BLaER1 treated with 17β-estradiol and CSF1 and Interleukin-3, amounts not matched to agents 10 nM and 100 nM (cell line): Measurements from ENCODE around the gene PPP1R2.
A peak's percentile ranks its signal among the peaks of the same experiment; 100 is the strongest.
"Not testable (repeated sequence)": the region's sequence is repeated elsewhere in the genome, so short reads cannot be mapped to it uniquely, and the experiment has no call there.

ENCODE experiments used
- H3K27ac ChIP-seq, 11 experiments: shearing (Covaris generic); formaldehyde crosslinking; 2 replicates each; pipeline ENCODE4 v1.8.1; 2022
- H3K27me3 ChIP-seq, 11 experiments: shearing (Covaris generic); formaldehyde crosslinking; 2 replicates each; pipeline ENCODE4 v1.8.1; 2022
- H3K36me3 ChIP-seq, 11 experiments: shearing (Covaris generic); formaldehyde crosslinking; 2 replicates each; pipeline ENCODE4 v1.8.1; 2022
- H3K4me1 ChIP-seq, 10 experiments: shearing (Covaris generic); formaldehyde crosslinking; 2 replicates each; pipeline ENCODE4 v1.8.1; 2022
- H3K4me2 ChIP-seq, 11 experiments: shearing (Covaris generic); formaldehyde crosslinking; 2 replicates each; pipeline ENCODE4 v1.8.1; 2022
- H3K4me3 ChIP-seq, 10 experiments: shearing (Covaris generic); formaldehyde crosslinking; 2 replicates each; pipeline ENCODE4 v1.8.1; 2022
- H3K9ac ChIP-seq, 11 experiments: shearing (Covaris generic); formaldehyde crosslinking; 2 replicates each; pipeline ENCODE4 v1.8.1; 2022
- H3K9me3 ChIP-seq, 11 experiments: shearing (Covaris generic); formaldehyde crosslinking; replicated peaks in 1 of 11; 2 replicates each; pipeline ENCODE4 v1.8.1; 2022
- H4K20me1 ChIP-seq, 11 experiments: shearing (Covaris generic); formaldehyde crosslinking; 2 replicates each; pipeline ENCODE4 v1.8.1; 2022
- Cebpa-rat ChIP-seq, 11 experiments: shearing (Covaris generic); IDR thresholded peaks; 2 replicates each; pipeline ENCODE4 v1.8.1; 2022

PPP1R2 gene

GRCh38 chr3:195542698-195543499 is at the start of gene PPP1R2:
Gene PPP1R2, minus strand, starts transcription at chr3:195543325. Its CDS starts 300 bp downstream, at chr3:195543025.
- H4K20me1 ChIP-seq: peaks cover 37 to 56% (median 45%) of the 10 kb centered on the region in 11 experiments

GRCh38 chr3:195591852-195592251 is 48.7 kb upstream of the PPP1R2 start:
- no peak overlapping the region for H3K4me3 ChIP-seq
- TF ChIP-seq Cebpa-rat (IDR thresholded peaks at IDR 0.05): no peak
- H3K27me3 ChIP-seq: peaks cover 0 to 46% (median 0%) of the 10 kb centered on the region in 11 experiments; a peak in 8 of 22 replicates
- H3K36me3 ChIP-seq: peaks cover 0 to 4% (median 0%) of the 10 kb centered on the region in 11 experiments; a peak in 1 of 22 replicates
- H3K4me2 ChIP-seq: no peak overlapping the region
- no peaks in the 10 kb centered on the region for H4K20me1 ChIP-seq
- H3K4me1 ChIP-seq: peaks cover 16 to 41% (median 34%) of the 10 kb centered on the region in 10 experiments
- no peak overlapping the region for H3K9ac ChIP-seq
- H3K9me3 ChIP-seq: peaks cover 44 to 88% (median 71%) of the 10 kb centered on the region in 11 experiments
- H3K27ac ChIP-seq: peak overlapping the region in 2 of 11 experiments; percentile 5 to 15; a peak in 2 of 22 replicates

More at GRCh38 chr3:195542698-195543499, at the start of gene PPP1R2:
- Histone ChIP-seq H3K4me3 (peak within 1 kb of the TSS; percentile 80 to 93 (median 89)), H3K4me2 (peak within 1 kb of the TSS; percentile 78 to 98 (median 91)), H3K9me3 (no peaks in the 10 kb centered on the region), H3K27me3 (peaks cover 0 to 12% (median 9%) of the 10 kb centered on the region in 11 experiments; a peak in 15 of 22 replicates), H3K4me1 (peaks cover 54 to 78% (median 67%) of the 10 kb centered on the region in 10 experiments), H3K36me3 (peaks cover 0 to 9% (median 6%) of the 10 kb centered on the region in 11 experiments; a peak in 7 of 22 replicates), H3K27ac (peak within 1 kb of the TSS; percentile 92 to 99 (median 94)), H3K9ac (peak within 1 kb of the TSS; percentile 90 to 100 (median 95))
- TF ChIP-seq Cebpa-rat (IDR thresholded peaks at IDR 0.05): no peak

- Histone ChIP-seq H3K4me2 (no peak overlapping the region), H3K9ac (no peak overlapping the region), H4K20me1 (no peaks in the 10 kb centered on the region)
These were observed 48.1 kb upstream of the PPP1R2 start for GRCh38 chr3:195591220-195591619.

GRCh38 chr3:195590381-195590780 is 47.3 kb upstream of the PPP1R2 start:
- not testable (repeated sequence) for H3K4me3 ChIP-seq, H3K4me2 ChIP-seq, H4K20me1 ChIP-seq, H3K27ac ChIP-seq, H3K9ac ChIP-seq, H3K36me3 ChIP-seq
- peaks cover 0 to 55% (median 0%) of the 10 kb centered on the region in 11 experiments; a peak in 8 of 22 replicates for H3K27me3 ChIP-seq
- H3K9me3 ChIP-seq: peaks cover 44 to 76% (median 62%) of the 10 kb centered on the region in 11 experiments
- H3K4me1 ChIP-seq: peaks cover 24 to 39% (median 35%) of the 10 kb centered on the region in 10 experiments

More at GRCh38 chr3:195591220-195591619, 48.1 kb upstream of the PPP1R2 start:
- Histone ChIP-seq H3K27ac (no peak overlapping the region), H3K27me3 (peaks cover 0 to 46% (median 0%) of the 10 kb centered on the region in 11 experiments; a peak in 8 of 22 replicates), H3K9me3 (peaks cover 44 to 85% (median 70%) of the 10 kb centered on the region in 11 experiments), H3K36me3 (peaks cover 0 to 4% (median 0%) of the 10 kb centered on the region in 11 experiments; a peak in 1 of 22 replicates), H3K4me3 (no peak overlapping the region), H3K4me1 (peaks cover 21 to 39% (median 34%) of the 10 kb centered on the region in 10 experiments)
- no peak for TF ChIP-seq Cebpa-rat (IDR thresholded peaks at IDR 0.05)

- not testable (repeated sequence) for H3K9ac ChIP-seq, H3K4me2 ChIP-seq, H3K36me3 ChIP-seq, H4K20me1 ChIP-seq, H3K4me3 ChIP-seq
- Histone ChIP-seq H3K9me3 (peaks cover 42 to 71% (median 59%) of the 10 kb centered on the region in 11 experiments), H3K4me1 (peaks cover 24 to 45% (median 38%) of the 10 kb centered on the region in 10 experiments), H3K27ac (peak overlapping the region in 1 of 11 experiments; percentile 96; a peak in 1 of 22 replicates), H3K27me3 (peaks cover 0 to 58% (median 0%) of the 10 kb centered on the region in 11 experiments; a peak in 8 of 22 replicates)
These were observed 46.7 kb upstream of the PPP1R2 start for GRCh38 chr3:195589796-195590195.

- peak overlapping the region in 7 of 11 experiments; percentile 54 to 82 (median 71); a peak in 10 of 22 replicates for H3K9ac ChIP-seq
- no peak for TF ChIP-seq Cebpa-rat (IDR thresholded peaks at IDR 0.05)
- H3K27me3 ChIP-seq: peaks cover 0 to 73% (median 0%) of the 10 kb centered on the region in 11 experiments; a peak in 8 of 22 replicates
- H4K20me1 ChIP-seq: no peaks in the 10 kb centered on the region
- peaks cover 0 to 4% (median 0%) of the 10 kb centered on the region in 11 experiments; a peak in 1 of 22 replicates for H3K36me3 ChIP-seq
- H3K4me2 ChIP-seq: peak overlapping the region; percentile 51 to 84 (median 82)
- peak overlapping the region in 8 of 11 experiments; percentile 69 to 96 (median 84); a peak in 15 of 22 replicates for H3K27ac ChIP-seq
- H3K9me3 ChIP-seq: peaks cover 40 to 53% (median 46%) of the 10 kb centered on the region in 11 experiments
- H3K4me3 ChIP-seq: no peak overlapping the region; a peak in 1 of 20 replicates
- peaks cover 38 to 64% (median 51%) of the 10 kb centered on the region in 10 experiments for H3K4me1 ChIP-seq
These were observed 44.7 kb upstream of the PPP1R2 start for GRCh38 chr3:195587824-195588223.

GRCh38 chr3:195587406-195587805 is 44.3 kb upstream of the PPP1R2 start:
- Histone ChIP-seq H3K27ac (peak overlapping the region in 9 of 11 experiments; percentile 66 to 96 (median 83); a peak in 18 of 22 replicates), H3K9ac (peak overlapping the region in 9 of 11 experiments; percentile 42 to 82 (median 65); a peak in 17 of 22 replicates), H3K4me3 (no peak overlapping the region; a peak in 1 of 20 replicates), H3K27me3 (peaks cover 0 to 71% (median 0%) of the 10 kb centered on the region in 11 experiments; a peak in 8 of 22 replicates), H3K4me1 (peaks cover 38 to 69% (median 52%) of the 10 kb centered on the region in 10 experiments), H4K20me1 (no peaks in the 10 kb centered on the region), H3K9me3 (peaks cover 37 to 48% (median 42%) of the 10 kb centered on the region in 11 experiments), H3K36me3 (peaks cover 0 to 4% (median 0%) of the 10 kb centered on the region in 11 experiments; a peak in 1 of 22 replicates), H3K4me2 (peak overlapping the region; percentile 51 to 84 (median 82))
- TF ChIP-seq Cebpa-rat (IDR thresholded peaks at IDR 0.05): no peak

GRCh38 chr3:195584543-195584870 is 41.4 kb upstream of the PPP1R2 start:
- peak overlapping the region; percentile 4 to 82 (median 65); a peak in 21 of 22 replicates for H3K4me2 ChIP-seq
- peak overlapping the region in 4 of 11 experiments; percentile 24 to 56 (median 38); a peak in 3 of 22 replicates for H3K9ac ChIP-seq
- H4K20me1 ChIP-seq: 0 out of 22 replicates have a peak, but pooled peaks cover 0 to 4% (median 0%) of the 10 kb centered on the region in 11 experiments
- TF ChIP-seq Cebpa-rat (IDR thresholded peaks at IDR 0.05): no peak
- no peak overlapping the region for H3K4me3 ChIP-seq
- H3K36me3 ChIP-seq: peaks cover 0 to 4% (median 0%) of the 10 kb centered on the region in 11 experiments; a peak in 1 of 22 replicates
- H3K4me1 ChIP-seq: peaks cover 47 to 95% (median 76%) of the 10 kb centered on the region in 10 experiments
- peaks cover 9 to 19% (median 15%) of the 10 kb centered on the region in 11 experiments for H3K9me3 ChIP-seq
- H3K27ac ChIP-seq: peak overlapping the region in 6 of 11 experiments; percentile 15 to 96 (median 65); a peak in 12 of 22 replicates
- peaks cover 0 to 82% (median 0%) of the 10 kb centered on the region in 11 experiments; a peak in 8 of 22 replicates for H3K27me3 ChIP-seq
